Ishikawa (cell line): Measurements from ENCODE around the gene HSD17B11.

Experiments
- CEBPB ChIP-seq: IDR thresholded peaks from 2 replicates; pipeline ENCODE4 v1.6.1; 2012
- CREB1 ChIP-seq: IDR thresholded peaks from 2 replicates; pipeline ENCODE4 v1.6.1; 2012; ENCODE audit warnings: low read depth
- EP300 ChIP-seq: IDR thresholded peaks from 2 replicates; pipeline ENCODE4 v1.6.1; 2012; ENCODE audit warnings: borderline replicate concordance
- FOXM1 ChIP-seq: IDR thresholded peaks from 2 replicates; pipeline ENCODE4 v1.6.1; 2012; ENCODE audit warnings: low read depth, borderline replicate concordance
- MAX ChIP-seq: IDR thresholded peaks from 2 replicates; pipeline ENCODE4 v1.6.1; 2012
- NFIC ChIP-seq: IDR thresholded peaks from 2 replicates; pipeline ENCODE4 v1.6.1; 2012
- RAD21 ChIP-seq: IDR thresholded peaks from 2 replicates; pipeline ENCODE4 v1.6.1; 2012; ENCODE audit warnings: low read depth
- TAF1 ChIP-seq: IDR thresholded peaks from 2 replicates; pipeline ENCODE4 v1.6.1; 2012; ENCODE audit warnings: low read depth, mild to moderate bottlenecking
- TCF12 ChIP-seq: IDR thresholded peaks from 2 replicates; pipeline ENCODE4 v1.6.1; 2012; ENCODE audit warnings: low read depth
- TEAD4 ChIP-seq: IDR thresholded peaks from 2 replicates; pipeline ENCODE4 v1.6.1; 2012
- USF1 ChIP-seq: IDR thresholded peaks from 2 replicates; pipeline ENCODE4 v1.6.1; 2012
- YY1 ChIP-seq: IDR thresholded peaks from 2 replicates; pipeline ENCODE4 v1.6.1; 2012; ENCODE audit warnings: low read depth
- ZBTB7A ChIP-seq: IDR thresholded peaks from 2 replicates; pipeline ENCODE4 v1.6.1; 2012; ENCODE audit warnings: low read depth
- TF ChIP-seq, protein P1 (sequence below): IDR thresholded peaks from 2 replicates; pipeline ENCODE4 v1.6.1; 2012; ENCODE audit warnings: low read depth, mild to moderate bottlenecking

Gene HSD17B11

DNA sequence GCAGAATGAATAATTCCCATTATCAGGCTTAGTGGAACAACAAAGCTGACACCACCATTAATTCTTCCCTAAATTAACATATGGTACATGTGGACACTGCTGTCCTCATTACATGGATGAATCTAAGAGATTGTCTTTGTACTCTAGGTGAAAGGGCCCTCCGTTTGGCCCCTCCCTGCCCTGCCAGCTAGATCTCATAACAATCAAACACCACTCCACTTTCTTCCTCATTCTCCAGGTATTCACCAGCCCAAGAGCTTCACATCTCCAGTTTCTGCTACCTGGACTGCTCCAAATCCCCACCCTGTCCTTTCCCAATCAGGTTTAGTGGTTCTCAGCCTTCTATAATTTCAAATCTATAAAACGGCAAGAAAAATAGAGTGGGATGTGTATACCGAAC lies 3.8 kb downstream of the HSD17B11 start:
- TF ChIP-seq USF1 (no peak), CEBPB (no peak), FOXM1 (no peak)

GRCh38 chr4:87382931-87383330 lies 8.1 kb downstream of the HSD17B11 start:
- TF ChIP-seq MAX, result no peak
- no peak for TF ChIP-seq RAD21
- TF ChIP-seq, protein P1, sequence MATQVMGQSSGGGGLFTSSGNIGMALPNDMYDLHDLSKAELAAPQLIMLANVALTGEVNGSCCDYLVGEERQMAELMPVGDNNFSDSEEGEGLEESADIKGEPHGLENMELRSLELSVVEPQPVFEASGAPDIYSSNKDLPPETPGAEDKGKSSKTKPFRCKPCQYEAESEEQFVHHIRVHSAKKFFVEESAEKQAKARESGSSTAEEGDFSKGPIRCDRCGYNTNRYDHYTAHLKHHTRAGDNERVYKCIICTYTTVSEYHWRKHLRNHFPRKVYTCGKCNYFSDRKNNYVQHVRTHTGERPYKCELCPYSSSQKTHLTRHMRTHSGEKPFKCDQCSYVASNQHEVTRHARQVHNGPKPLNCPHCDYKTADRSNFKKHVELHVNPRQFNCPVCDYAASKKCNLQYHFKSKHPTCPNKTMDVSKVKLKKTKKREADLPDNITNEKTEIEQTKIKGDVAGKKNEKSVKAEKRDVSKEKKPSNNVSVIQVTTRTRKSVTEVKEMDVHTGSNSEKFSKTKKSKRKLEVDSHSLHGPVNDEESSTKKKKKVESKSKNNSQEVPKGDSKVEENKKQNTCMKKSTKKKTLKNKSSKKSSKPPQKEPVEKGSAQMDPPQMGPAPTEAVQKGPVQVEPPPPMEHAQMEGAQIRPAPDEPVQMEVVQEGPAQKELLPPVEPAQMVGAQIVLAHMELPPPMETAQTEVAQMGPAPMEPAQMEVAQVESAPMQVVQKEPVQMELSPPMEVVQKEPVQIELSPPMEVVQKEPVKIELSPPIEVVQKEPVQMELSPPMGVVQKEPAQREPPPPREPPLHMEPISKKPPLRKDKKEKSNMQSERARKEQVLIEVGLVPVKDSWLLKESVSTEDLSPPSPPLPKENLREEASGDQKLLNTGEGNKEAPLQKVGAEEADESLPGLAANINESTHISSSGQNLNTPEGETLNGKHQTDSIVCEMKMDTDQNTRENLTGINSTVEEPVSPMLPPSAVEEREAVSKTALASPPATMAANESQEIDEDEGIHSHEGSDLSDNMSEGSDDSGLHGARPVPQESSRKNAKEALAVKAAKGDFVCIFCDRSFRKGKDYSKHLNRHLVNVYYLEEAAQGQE, result no peak
- TF ChIP-seq CREB1, result no peak

DNA sequence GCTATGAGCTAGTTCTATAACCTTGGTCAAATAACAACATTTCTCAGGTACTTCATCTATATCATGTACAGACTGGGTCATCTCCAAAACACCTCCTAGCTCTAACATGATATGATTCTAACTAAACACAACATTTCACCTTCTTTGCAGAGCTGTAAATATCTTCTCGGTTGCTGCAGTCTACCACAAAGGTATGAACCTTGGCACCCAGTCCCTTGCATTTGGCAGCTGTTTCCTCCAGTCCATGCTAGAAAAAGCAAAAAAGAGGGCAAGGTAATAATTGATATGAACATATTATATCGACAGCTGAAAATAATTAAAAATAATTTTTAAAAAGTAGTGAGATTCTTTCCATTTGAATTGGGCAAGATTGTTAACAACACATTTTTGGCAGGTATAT lies 8.9 kb downstream of the HSD17B11 start:
- no peak for TF ChIP-seq USF1
- TF ChIP-seq, protein P1, result no peak
- no peak for TF ChIP-seq CEBPB
- no peak for TF ChIP-seq TCF12
- no peak for TF ChIP-seq EP300
- TF ChIP-seq RAD21, result no peak
- no peak for TF ChIP-seq YY1
- TF ChIP-seq MAX, result no peak
- no peak for TF ChIP-seq TAF1
- no peak for TF ChIP-seq TEAD4
- no peak for TF ChIP-seq ZBTB7A
- TF ChIP-seq FOXM1, result no peak
- TF ChIP-seq CREB1, result no peak

- TF ChIP-seq FOXM1, result no peak
- TF ChIP-seq, protein P1, result no peak
- TF ChIP-seq CREB1, result no peak
- TF ChIP-seq CEBPB, result no peak
- no peak for TF ChIP-seq NFIC
- no peak for TF ChIP-seq RAD21
- TF ChIP-seq ZBTB7A, result no peak
- no peak for TF ChIP-seq EP300
Observed at GRCh38 chr4:87377816-87378215, 13.2 kb downstream of the HSD17B11 start.

GRCh38 chr4:87375719-87376291 lies 15.2 kb downstream of the HSD17B11 start:
- TF ChIP-seq RAD21, result peak; percentile 84
- no peak for TF ChIP-seq TAF1

- TF ChIP-seq ZBTB7A, result no peak
Observed at GRCh38 chr4:87370068-87370467, 20.9 kb downstream of the HSD17B11 start.
